A549 (cell line): ENCODE measurements around the gene SH3RF3. TPM values are rescaled to one million over a fixed set of nuclear protein-coding genes. Genes with fewer than 3 reads are reported as not detected.

Experiments used
- ATAC-seq, 2 experiments: fragments of 200-7000 bp in 1 of 2; fragments of >200 bp in 1 of 2; cut with Nextera tagmentation in 1 of 2; cut with Tn5 transposase in 1 of 2; 3 replicates each; pipeline versions ENCODE4 v1.8.0 to v1.9.1; 2018 to 2020; ENCODE audit warnings: mild to moderate bottlenecking in 1 of 2, moderate library complexity in 1 of 2
- CTCF ChIA-PET: fragments of 300-600 bp; sonication (Branson Sonifier 250); formaldehyde crosslinking; extraction: SDS; loops from one replicate; lab custom pipeline; 2021; ENCODE audit warnings: antibody characterized with exemption, inconsistent platforms; lab: Yijun Ruan, JAX
- POLR2A ChIA-PET: fragments of 350-600 bp; formaldehyde crosslinking; extraction: SDS; loops from one replicate; lab custom pipeline; 2021; ENCODE audit warnings: antibody characterized with exemption, inconsistent platforms; lab: Yijun Ruan, JAX
- DNase-seq, 2 experiments: peaks; one replicate each; pipeline versions ENCODE4 v3.0.0 to v3.0.0-alpha.2; 2011 to 2016; ENCODE audit warnings: low read depth in 1 of 2, low spot score in 1 of 2
- FAIRE-seq: peaks from 2 replicates; lab custom pipeline; 2011; peaks lifted over from hg19 to GRCh38; lab: Jason Lieb, UNC
- H3K27ac ChIP-seq, 2 experiments: fragments of >200 bp; sonication (Bioruptor Twin); formaldehyde crosslinking; 3 replicates each; pipeline ENCODE4 v1.5.1; 2016 to 2017
- H3K4me1 ChIP-seq: fragments of >200 bp; sonication (Bioruptor Twin); formaldehyde crosslinking; 3 replicates; pipeline ENCODE4 v1.6.1; 2016
- H3K4me2 ChIP-seq: fragments of >200 bp; sonication (Bioruptor Twin); formaldehyde crosslinking; 3 replicates; pipeline ENCODE4 v1.6.1; 2016
- H3K4me3 ChIP-seq: fragments of >200 bp; sonication (Bioruptor Twin); formaldehyde crosslinking; 3 replicates; pipeline ENCODE4 v1.5.1; 2016
- H3K9me3 ChIP-seq: fragments of >200 bp; sonication (Bioruptor Twin); formaldehyde crosslinking; 3 replicates; pipeline ENCODE4 v1.6.1; 2016
- CBX2 ChIP-seq: fragments of 200-600 bp; sonication (generic); IDR thresholded peaks from 2 replicates; pipeline ENCODE4 v1.6.1; 2016; ENCODE audit warnings: low read depth, mild to moderate bottlenecking, borderline replicate concordance
- CBX8 ChIP-seq: fragments of 200-600 bp; sonication (generic); IDR thresholded peaks from 2 replicates; pipeline ENCODE4 v1.6.1; 2016
- CEBPB ChIP-seq, 2 experiments: fragments of >200 bp in 1 of 2; sonication (Bioruptor Twin) in 1 of 2; formaldehyde crosslinking in 1 of 2; IDR thresholded peaks; 2 replicates each; pipeline ENCODE4 v1.6.1; 2012 to 2016
- E2F6 ChIP-seq: IDR thresholded peaks from 2 replicates; pipeline ENCODE4 v1.6.1; 2012; ENCODE audit warnings: low read depth, borderline replicate concordance
- EHF ChIP-seq: fragments of 250-450 bp; sonication (Bioruptor Pico); IDR thresholded peaks from 2 replicates; pipeline ENCODE4 v1.5.0; 2020; ENCODE audit warnings: mild to moderate bottlenecking
- ELK1 ChIP-seq: fragments of 150-350 bp; IDR thresholded peaks from 2 replicates; pipeline ENCODE4 v1.6.1; 2014; ENCODE audit warnings: low read depth, mild to moderate bottlenecking, low read length
- FOSL2 ChIP-seq, 2 experiments: fragments of 450-650 bp in 1 of 2; fragments of >200 bp in 1 of 2; sonication (Bioruptor Twin) in 1 of 2; formaldehyde crosslinking; IDR thresholded peaks; 2 replicates each; pipeline versions ENCODE4 v1.5.0 to v1.6.1; 2016 to 2020; ENCODE audit warnings: mild to moderate bottlenecking in 1 of 2, moderate library complexity in 1 of 2
- HDAC2 ChIP-seq: fragments of 200-600 bp; sonication (generic); IDR thresholded peaks from 2 replicates; pipeline ENCODE4 v1.6.1; 2016
- HES2 ChIP-seq: fragments of >200 bp; sonication (Bioruptor Twin); formaldehyde crosslinking; IDR thresholded peaks from 2 replicates; pipeline ENCODE4 v1.6.1; 2016
- HMGXB4 ChIP-seq: fragments of 250-450 bp; sonication (Bioruptor Pico); IDR thresholded peaks from 2 replicates; pipeline ENCODE4 v1.5.0; 2021; ENCODE audit warnings: mild to moderate bottlenecking, moderate library complexity, borderline replicate concordance
- HOXA7 ChIP-seq: fragments of 250-450 bp; sonication (Bioruptor Pico); IDR thresholded peaks from 2 replicates; pipeline ENCODE4 v1.5.0; 2020; ENCODE audit warnings: mild to moderate bottlenecking, moderate library complexity
- HOXB5 ChIP-seq: fragments of 250-450 bp; sonication (Bioruptor Pico); IDR thresholded peaks from 2 replicates; pipeline ENCODE4 v1.5.0; 2020; ENCODE audit warnings: mild to moderate bottlenecking, moderate library complexity
- JUN ChIP-seq, 2 experiments: fragments of >200 bp; sonication (Bioruptor Twin); formaldehyde crosslinking; IDR thresholded peaks; 2 replicates in 1 of 2; 3 replicates in 1 of 2; pipeline ENCODE4 v1.6.1; 2016 to 2017
- KDM5A ChIP-seq: fragments of 200-600 bp; sonication (generic); IDR thresholded peaks from 2 replicates; pipeline ENCODE4 v1.6.1; 2016; ENCODE audit warnings: antibody characterized with exemption, mild to moderate bottlenecking
- MAX ChIP-seq: IDR thresholded peaks from 2 replicates; pipeline ENCODE4 v1.6.1; 2012
- NPAS2 ChIP-seq: fragments of 250-450 bp; sonication (Bioruptor Pico); IDR thresholded peaks from 2 replicates; pipeline ENCODE4 v1.8.0; 2022; ENCODE audit warnings: mild to moderate bottlenecking, moderate library complexity, borderline replicate concordance
- NR3C1 ChIP-seq: fragments of >200 bp; sonication (Bioruptor Twin); formaldehyde crosslinking; IDR thresholded peaks from 3 replicates; pipeline ENCODE4 v1.6.1; 2017
- PHF8 ChIP-seq: fragments of 200-600 bp; sonication (generic); IDR thresholded peaks from 2 replicates; pipeline ENCODE4 v1.6.1; 2016; ENCODE audit warnings: low read depth, mild to moderate bottlenecking, antibody characterized with exemption, moderate library complexity, borderline replicate concordance
- POLR2A ChIP-seq: IDR thresholded peaks from 2 replicates; pipeline ENCODE4 v1.6.1; 2012; ENCODE audit warnings: mild to moderate bottlenecking, low read length
- RAD21 ChIP-seq, 2 experiments: fragments of >200 bp in 1 of 2; sonication (Bioruptor Twin) in 1 of 2; formaldehyde crosslinking in 1 of 2; IDR thresholded peaks in 1 of 2; conservative IDR thresholded peaks in 1 of 2; 2 replicates in 1 of 2; 3 replicates in 1 of 2; pipeline ENCODE4 v1.6.1; 2012 to 2018; ENCODE audit warnings: inconsistent platforms in 1 of 2
- REST ChIP-seq: fragments of 200-600 bp; sonication (generic); IDR thresholded peaks from 2 replicates; pipeline ENCODE4 v1.6.1; 2016; ENCODE audit warnings: antibody characterized with exemption, mild to moderate bottlenecking, moderate library complexity
- USF2 ChIP-seq: fragments of 450-650 bp; IDR thresholded peaks from 2 replicates; pipeline ENCODE4 v1.6.1; 2014; ENCODE audit warnings: antibody characterized with exemption
- ZC3H11A ChIP-seq: fragments of 450-650 bp; IDR thresholded peaks from 2 replicates; pipeline ENCODE4 v1.6.1; 2014; ENCODE audit warnings: antibody characterized with exemption, mild to moderate bottlenecking
- WGBS: methylation state at CpG from one replicate; pipeline ENCODE4 v1.1.6; 2017; ENCODE audit errors: missing lambda C conversion rate; 5-methylcytosine and 5-hydroxymethylcytosine counted together
- polyA plus RNA-seq, 4 experiments: library from polyadenylated mRNA; depleted of rRNA in 3 of 4; stranded (reverse); fragments of >200 nt; fragmentation: RNase III in 1 of 4; extraction: RNeasy Plus Mini Kit Qiagen cat#74134 plus additional on column Dnase treatment in 1 of 4; gene quantifications; 2 replicates in 3 of 4; 3 replicates in 1 of 4; pipeline ENCODE4 v1.2.3, GENCODE V29; 2011 to 2017

The SH3RF3 gene
- polyA plus RNA-seq, 2 of the 4 experiments (the other 2 are of a cell fraction), result 0.04 to 0.21 TPM

- FAIRE-seq (no peak), DNase-seq (no peak), ATAC-seq (no peak)
- Histone ChIP-seq H3K4me1 (no peaks in the 10 kb centered on the region), H3K4me2 (no peak overlapping the region), H3K27ac (no peak overlapping the region), H3K9me3 (no peaks in the 10 kb centered on the region), H3K4me3 (no peak overlapping the region)
- no peak for TF ChIP-seq EHF (CRISPR knock-in tag)
- TF ChIP-seq HOXB5 (CRISPR knock-in tag), result no peak
- TF ChIP-seq RAD21 (conservative IDR thresholded peaks at IDR 0.05 in 1 of 2, IDR thresholded peaks at IDR 0.05 in 1 of 2), result no peak
- TF ChIP-seq HDAC2, result no peak
- TF ChIP-seq ZC3H11A, result no peak
- TF ChIP-seq PHF8, result no peak
- no peak for TF ChIP-seq CBX2
- TF ChIP-seq POLR2A, result no peak
- no peak for TF ChIP-seq CEBPB (IDR thresholded peaks at IDR 0.05)
- TF ChIP-seq HMGXB4 (CRISPR knock-in tag), result no peak
- no peak for TF ChIP-seq CBX8
- TF ChIP-seq NR3C1, result no peak
- no peak for TF ChIP-seq HOXA7 (CRISPR knock-in tag)
- no peak for TF ChIP-seq USF2
- TF ChIP-seq FOSL2 (IDR thresholded peaks at IDR 0.05), result no peak
- TF ChIP-seq FOSL2 (CRISPR knock-in tag; IDR thresholded peaks at IDR 0.05), result no peak
- ChIA-PET CTCF (no interaction called here), POLR2A (no interaction called here)
- WGBS, result 69% methylated on average over 16 of the region's 18 CpGs
Measured at GRCh38 chr2:109371481-109372170, 242.6 kb downstream of the SH3RF3 start.

GRCh38 chr2:109372171-109372568 lies 243.2 kb downstream of the SH3RF3 start:
- H3K4me3 ChIP-seq, result no peak overlapping the region
- no peak for ATAC-seq
- TF ChIP-seq HES2, result no peak
- no peak for TF ChIP-seq FOSL2 (IDR thresholded peaks at IDR 0.05)
- TF ChIP-seq FOSL2 (CRISPR knock-in tag; IDR thresholded peaks at IDR 0.05), result no peak
- TF ChIP-seq KDM5A, result no peak
- no peak for TF ChIP-seq REST
- TF ChIP-seq CBX8, result no peak
- no peak for TF ChIP-seq NR3C1
- no peak for TF ChIP-seq E2F6
- TF ChIP-seq ELK1, result no peak
- no peak for TF ChIP-seq MAX
- TF ChIP-seq JUN (IDR thresholded peaks at IDR 0.05), result no peak
- TF ChIP-seq PHF8, result no peak
- TF ChIP-seq NPAS2 (CRISPR knock-in tag), result no peak
- TF ChIP-seq, all 56 proteins: peak for 0
- Histone ChIP-seq H3K27ac (no peak overlapping the region), H3K4me2 (no peak overlapping the region), H3K9me3 (no peaks in the 10 kb centered on the region), H3K4me1 (no peaks in the 10 kb centered on the region)
- DNase-seq, result no peak
- WGBS, result 65% methylated on average over 4 of the region's 4 CpGs
- CTCF ChIA-PET, result no interaction called here
- POLR2A ChIA-PET, result no interaction called here
- no peak for FAIRE-seq
